ENCODE results near the gene DISC1.
"Not testable (repeated sequence)": the region's sequence is repeated elsewhere in the genome, so short reads cannot be mapped to it uniquely, and the experiment has no call there.

Gene DISC1

GRCh38 chr1:231871878-231872277 lies 245.3 kb downstream of the DISC1 start:
- no peak for DNase-seq (ENCODE audit: extremely low read depth in 1 of 2, low read depth in 1 of 2)

DNA sequence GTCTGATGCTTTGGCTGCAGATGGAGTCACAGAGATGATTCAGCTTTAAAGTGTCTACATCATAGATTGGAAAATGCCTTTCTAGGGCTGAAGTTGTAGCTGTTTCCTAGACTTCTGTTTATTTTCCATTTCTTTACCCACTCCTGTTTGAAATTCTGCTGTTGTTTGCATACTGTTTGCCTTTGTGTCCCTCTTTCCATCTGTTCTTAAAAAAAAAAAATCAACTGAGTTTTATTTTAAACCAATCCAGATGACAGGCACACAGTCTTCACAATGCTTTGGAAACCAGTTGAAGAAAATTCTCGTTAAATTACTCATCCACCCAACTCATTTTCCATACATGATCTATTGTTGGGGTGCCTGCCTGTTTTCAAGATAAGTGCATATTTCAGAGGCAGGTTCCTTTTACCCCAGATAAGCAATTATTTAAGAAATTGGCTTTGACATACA lies 245.9 kb downstream of the DISC1 start:
- DNase-seq (ENCODE audit: extremely low read depth in 1 of 2, low read depth in 1 of 2): no peak

DNA sequence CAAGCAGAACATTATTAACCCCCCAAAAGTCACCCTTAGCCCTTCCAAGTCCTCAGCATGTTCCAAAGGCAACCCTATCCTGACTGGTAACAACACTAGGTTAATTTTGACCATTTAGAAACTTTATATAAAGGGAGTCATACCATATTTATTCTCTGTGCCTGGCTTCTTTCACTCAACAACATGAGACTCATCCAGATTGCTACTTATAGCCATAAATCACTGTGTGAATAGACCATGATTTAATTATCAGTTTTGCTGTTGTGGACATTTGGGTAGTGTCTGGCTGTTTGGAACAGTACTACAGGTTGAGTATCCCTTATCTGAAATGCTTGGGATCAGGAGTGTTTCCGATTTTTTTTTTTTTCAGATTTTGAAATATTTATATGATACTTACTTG lies 252.1 kb downstream of the DISC1 start:
- no peak for DNase-seq (ENCODE audit: extremely low read depth in 1 of 2, low read depth in 1 of 2)

- no peak for DNase-seq (ENCODE audit: extremely low read depth in 1 of 2, low read depth in 1 of 2)
Measured at GRCh38 chr1:231879296-231879695, 252.7 kb downstream of the DISC1 start.

GRCh38 chr1:231882333-231882732 lies 255.7 kb downstream of the DISC1 start:
- no peak for DNase-seq (ENCODE audit: extremely low read depth in 1 of 2, low read depth in 1 of 2)

DNA sequence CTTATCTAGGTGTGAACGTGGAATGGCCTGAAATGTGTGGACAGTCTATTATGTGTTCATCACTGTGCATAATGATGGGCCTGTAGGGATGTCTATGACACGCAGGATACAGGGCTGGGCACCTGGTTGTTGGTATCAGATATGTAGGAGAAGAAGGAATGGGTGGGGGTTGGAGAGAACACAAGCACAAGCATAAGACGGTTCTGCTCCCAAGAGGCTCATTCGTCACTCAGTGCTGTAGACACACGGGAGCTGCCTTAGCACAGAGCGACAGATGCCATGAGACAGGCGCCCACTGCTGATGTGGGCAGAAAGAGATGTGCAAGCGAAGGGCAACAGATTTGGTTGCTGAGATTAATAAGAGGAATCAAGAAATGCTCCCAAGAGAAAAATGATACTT lies 256.2 kb downstream of the DISC1 start:
- DNase-seq (ENCODE audit: extremely low read depth in 1 of 2, low read depth in 1 of 2): no peak

- DNase-seq (ENCODE audit: extremely low read depth in 1 of 2, low read depth in 1 of 2): no peak
Measured at GRCh38 chr1:231883382-231883781, 256.8 kb downstream of the DISC1 start.

DNA sequence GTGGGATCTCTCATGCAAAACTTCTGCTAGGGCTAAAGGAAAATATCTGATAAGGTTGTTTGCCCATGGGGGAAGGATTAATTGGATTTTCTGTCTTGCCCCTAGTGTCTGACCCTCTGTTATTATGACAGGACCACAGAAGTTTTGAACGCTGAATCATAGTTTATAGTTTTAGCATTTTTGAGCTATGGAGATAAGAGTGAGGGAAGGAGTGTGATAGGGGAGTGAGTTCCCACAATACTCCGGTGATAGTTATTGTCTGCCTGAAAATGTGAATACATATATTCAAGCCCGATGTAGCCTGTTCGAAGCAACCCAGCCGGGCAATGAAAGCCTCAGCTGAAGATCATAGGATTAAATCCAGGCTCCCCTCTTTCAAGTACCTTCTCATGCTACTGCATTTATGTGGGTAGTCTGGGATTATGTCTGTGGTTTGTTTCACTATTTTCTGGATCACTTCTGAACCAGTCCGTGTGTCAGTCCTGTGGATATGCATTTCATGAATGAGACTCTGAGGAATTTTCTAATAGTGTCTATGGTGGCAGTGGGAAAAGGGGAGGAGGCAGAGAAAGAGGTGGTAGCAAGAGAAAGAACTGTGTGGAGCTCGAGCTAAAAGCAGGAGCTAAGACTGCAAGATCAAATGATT lies 258.7 kb downstream of the DISC1 start:
- no peak for DNase-seq (ENCODE audit: extremely low read depth in 1 of 2, low read depth in 1 of 2)

DNA sequence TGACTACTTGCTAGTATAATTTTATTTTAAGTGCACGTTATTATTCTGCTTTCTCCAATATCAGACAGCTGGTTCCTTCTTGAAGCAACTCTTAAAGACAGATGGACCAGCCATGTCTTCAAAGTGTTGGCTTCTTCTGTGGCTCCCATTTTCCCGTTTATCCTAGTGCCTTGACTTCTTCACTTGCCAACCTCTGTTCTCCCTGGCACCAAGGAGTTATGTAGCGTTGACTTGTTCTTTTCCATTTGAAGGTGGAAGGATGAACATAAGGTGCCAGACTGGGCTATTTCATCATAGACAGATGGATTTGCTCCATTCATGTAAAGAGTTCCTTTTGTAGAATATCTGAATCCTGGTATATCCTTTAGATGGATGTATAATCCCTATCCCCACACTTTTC lies 260.6 kb downstream of the DISC1 start:
- no peak for DNase-seq (ENCODE audit: extremely low read depth in 1 of 2, low read depth in 1 of 2)

- no peak for DNase-seq (ENCODE audit: extremely low read depth in 1 of 2, low read depth in 1 of 2)
Measured at GRCh38 chr1:231887866-231888265, 261.3 kb downstream of the DISC1 start.

DNA sequence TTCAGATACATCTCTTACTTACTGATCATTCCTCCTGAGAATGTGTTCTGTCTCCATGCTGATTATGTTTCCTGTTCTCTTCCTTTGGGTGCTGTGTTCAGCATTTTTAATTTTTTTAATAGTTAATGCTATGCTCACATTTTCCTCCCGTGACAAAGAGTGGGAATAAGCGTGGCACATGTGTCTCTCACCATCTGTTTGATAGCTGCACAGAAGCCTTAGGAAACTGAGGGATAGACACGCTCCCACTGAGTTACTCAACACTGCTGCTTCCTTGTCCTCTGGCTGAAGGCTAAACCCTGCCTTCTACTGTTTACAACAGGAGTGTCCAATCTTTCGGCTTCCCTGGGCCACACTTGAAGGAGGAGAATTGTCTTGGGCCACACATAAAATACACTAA lies 264.2 kb downstream of the DISC1 start:
- DNase-seq (ENCODE audit: extremely low read depth in 1 of 2, low read depth in 1 of 2): no peak

- no peak for DNase-seq (ENCODE audit: extremely low read depth in 1 of 2, low read depth in 1 of 2)
Measured at GRCh38 chr1:231893400-231894102, 267.0 kb downstream of the DISC1 start.

DNA sequence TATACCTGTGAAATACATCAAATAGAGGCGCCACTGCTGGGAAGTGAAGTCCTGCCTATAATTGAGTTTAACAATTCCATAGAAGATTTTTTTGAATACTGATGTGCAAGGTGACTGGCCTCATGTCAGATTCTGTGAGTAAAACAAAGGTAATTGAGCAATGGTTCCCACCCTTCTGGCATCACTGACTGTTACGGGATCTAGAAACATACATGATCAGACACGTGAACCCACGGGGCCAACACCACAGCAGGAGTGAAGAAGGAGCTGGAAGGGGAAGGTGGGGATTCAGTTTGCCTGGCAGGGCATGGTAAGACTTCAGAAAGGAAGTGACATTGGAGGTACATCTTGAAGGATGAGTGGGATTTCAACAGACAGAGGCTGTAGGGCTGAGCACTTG lies 270.2 kb downstream of the DISC1 start:
- DNase-seq (ENCODE audit: extremely low read depth in 1 of 2, low read depth in 1 of 2): no peak

GRCh38 chr1:231899046-231899445 lies 272.5 kb downstream of the DISC1 start:
- no peak for DNase-seq (ENCODE audit: extremely low read depth in 1 of 2, low read depth in 1 of 2)

DNA sequence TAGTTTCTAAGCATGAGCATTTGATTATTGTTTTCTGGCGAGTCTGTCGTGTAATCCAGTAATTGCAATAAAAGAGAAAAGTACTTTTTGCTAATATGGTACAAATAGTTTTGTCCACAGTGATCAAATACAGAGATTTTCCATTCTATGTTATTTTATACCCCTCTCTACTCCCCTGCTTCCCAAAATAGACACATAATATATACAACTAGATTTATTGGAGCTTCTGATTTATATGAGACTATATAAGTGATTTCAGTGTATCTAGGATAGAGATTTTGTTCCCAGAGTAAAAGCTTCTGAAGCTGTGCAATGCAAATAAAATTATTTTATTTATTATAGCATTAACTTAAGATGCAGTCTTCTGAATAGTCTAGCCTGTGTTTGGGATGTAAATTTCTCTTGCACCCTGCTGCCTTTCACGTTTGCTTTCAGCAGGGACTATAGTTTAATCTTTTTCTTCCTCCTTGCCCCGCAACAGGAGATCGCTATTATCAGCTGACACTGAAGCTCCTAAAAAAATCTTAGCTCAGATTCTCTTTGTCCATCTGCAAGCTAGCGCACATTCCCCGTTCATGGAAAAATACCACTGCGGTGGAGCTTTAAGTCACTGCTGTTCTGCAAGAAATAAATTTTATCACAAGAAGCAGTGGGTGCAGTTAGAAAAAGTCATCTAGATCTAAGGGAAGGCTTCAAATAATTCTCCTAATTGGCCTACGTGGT lies 273.3 kb downstream of the DISC1 start:
- no peak for DNase-seq (ENCODE audit: extremely low read depth in 1 of 2, low read depth in 1 of 2)

DNA sequence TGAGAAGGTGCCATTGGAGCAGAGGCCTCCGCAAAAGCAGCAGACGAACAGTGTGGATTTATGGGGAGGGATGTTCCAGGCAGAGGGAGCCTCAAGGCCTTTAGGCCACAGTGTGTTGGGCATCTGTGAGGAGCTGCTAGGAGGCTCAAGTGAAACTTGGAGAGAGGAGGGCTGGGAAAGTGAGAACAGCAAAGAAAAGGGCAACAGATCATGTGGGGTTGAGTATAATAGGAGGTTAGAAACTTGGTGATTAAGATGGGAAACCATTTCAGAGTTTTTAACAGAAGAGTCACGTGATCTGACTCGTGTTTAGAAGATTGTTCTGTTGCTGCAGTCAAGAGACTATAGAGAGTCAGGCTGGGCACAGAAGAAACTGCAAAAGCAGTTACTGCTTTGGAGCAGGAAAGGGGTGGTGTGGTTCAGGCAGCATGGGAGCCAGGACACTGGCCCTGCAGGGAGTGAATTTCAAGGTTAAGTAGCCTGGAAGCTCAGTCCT lies 277.0 kb downstream of the DISC1 start:
- no peak for DNase-seq (ENCODE audit: extremely low read depth in 1 of 2, low read depth in 1 of 2)

- not testable (repeated sequence) for DNase-seq (ENCODE audit: extremely low read depth in 1 of 2, low read depth in 1 of 2)
Measured at GRCh38 chr1:231907310-231907709, 280.7 kb downstream of the DISC1 start.

GRCh38 chr1:231913493-231913892 lies 286.9 kb downstream of the DISC1 start:
- DNase-seq (ENCODE audit: extremely low read depth in 1 of 2, low read depth in 1 of 2): no peak

DNA sequence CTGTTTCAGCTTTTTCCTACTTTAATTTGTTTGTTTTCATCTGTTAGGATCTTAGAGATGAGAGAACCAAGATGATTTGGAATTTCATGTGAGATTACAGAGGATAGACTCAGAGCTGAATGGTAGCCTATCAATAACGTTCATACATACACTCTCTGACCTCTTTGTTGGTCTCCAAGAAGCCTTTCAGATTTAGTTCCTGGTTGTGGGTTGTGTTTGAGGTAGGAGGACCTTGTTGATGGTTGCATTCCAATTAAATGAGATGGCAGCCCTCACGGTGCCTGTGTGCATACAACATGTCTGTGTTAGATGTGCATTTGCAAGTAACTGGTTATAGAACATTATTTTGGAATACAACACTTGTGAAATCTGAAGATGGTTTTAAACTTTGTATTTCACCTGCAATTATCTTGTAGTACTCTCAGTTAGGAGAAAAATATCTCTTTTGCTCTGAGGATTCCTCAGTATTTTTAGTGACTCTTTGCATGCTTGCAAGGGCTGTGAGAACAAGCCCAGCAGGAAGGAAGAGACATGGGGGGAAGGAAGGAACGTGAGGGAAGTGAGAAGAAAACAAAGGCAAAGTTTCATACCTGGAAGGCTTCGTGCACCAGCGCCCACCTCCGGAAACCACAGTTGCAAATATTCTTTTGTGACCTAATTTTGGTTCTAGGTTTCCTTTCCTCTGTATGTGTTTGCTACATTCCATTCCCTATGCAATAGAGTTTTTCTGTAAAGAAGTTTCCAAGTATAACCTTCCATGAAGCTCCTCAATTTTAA lies 291.8 kb downstream of the DISC1 start:
- no peak for DNase-seq (ENCODE audit: extremely low read depth in 1 of 2, low read depth in 1 of 2)

DNA sequence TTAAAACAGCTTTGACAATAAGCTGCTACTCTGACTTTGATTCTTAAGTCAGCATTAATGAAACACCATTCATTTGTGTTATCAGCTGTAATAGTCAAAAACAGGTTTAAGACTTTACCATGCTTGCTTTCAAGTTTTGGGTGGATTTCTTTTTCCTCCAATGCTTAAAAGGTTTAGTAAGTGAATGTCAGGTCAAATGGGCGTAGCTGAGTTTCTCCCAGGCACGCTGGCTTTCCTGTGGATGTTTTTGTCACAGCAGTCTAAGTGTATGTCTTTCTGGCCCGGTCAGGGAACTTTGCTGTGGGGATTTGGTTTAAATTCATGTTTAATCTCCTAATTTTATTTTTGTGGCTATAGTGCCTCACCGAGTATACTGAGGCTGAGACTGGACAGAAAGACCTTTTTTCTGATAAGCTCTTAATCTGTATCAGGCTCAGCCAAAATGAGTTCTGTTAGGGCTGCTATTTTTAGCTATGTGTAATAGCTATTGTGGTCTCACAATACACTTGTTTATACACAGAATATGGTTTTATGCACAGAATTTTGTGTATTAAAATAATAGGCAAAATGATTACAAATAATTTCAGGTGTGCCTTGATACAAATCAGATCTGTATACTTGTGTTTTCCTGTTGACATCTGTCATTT lies 292.8 kb downstream of the DISC1 start:
- no peak for DNase-seq (ENCODE audit: extremely low read depth in 1 of 2, low read depth in 1 of 2)

- DNase-seq (ENCODE audit: extremely low read depth in 1 of 2, low read depth in 1 of 2): no peak
Measured at GRCh38 chr1:231919886-231920285, 293.3 kb downstream of the DISC1 start.

Data from activated CD8-positive, alpha-beta memory T cell treated with anti-CD3 and anti-CD28 coated beads for 1 hour (primary cell).